ENCODE results near the gene NEGR1. TPM values are rescaled to one million over a fixed set of nuclear protein-coding genes. Genes with fewer than 3 reads are reported as not detected.

Gene NEGR1
- total RNA-seq, 2 experiments from 2014 or later = not detected

DNA sequence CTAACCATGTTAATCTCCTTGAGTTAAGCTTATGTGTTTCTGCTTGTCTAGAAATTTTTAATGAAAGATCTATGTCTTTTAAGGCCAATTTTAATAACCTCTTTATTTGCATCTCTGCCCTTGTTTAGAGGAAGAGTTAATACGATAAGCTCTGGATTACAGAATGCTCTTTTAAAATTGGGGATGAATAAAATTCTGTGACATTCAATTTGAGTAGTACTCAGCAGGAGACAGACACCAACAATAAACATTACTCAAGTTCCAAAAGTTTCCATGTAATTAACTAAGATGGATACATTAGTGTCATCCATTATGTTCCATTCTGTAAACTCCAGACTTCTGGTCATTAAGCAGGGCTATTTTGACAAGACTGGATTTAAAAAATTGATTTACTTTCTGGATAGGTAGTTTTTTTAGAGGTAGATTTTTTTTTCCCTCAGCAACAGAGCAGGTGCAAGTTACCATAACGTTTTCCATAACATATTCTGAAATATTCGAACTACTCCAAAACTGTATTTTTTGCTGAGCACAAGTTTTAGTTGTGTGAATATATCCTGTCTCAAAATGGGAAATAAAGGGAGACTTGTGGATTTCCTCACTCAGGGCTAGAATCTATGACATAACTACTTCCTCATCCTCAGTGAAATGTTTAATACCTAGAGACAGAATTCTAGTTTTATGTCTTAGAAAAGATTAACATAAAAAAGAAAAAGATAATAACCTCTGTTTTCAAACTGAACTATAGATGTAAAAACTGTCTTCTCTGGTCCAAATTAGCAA lies 221.7 kb downstream of the NEGR1 start:
- no peaks in the 10 kb centered on the region for H3K36me3 ChIP-seq (ENCODE audit: insufficient read depth, low read length)
- no peaks in the 10 kb centered on the region for H3K9me2 ChIP-seq (ENCODE audit: insufficient read depth, low read length)
- intact Hi-C loops (cut with micrococcal nuclease; ENCODE audit: unreplicated experiment) = no loop called here
- POLR2A ChIA-PET = no interaction called here
- H3K79me2 ChIP-seq (ENCODE audit: insufficient read depth, low read depth, low read length) = no peaks in the 10 kb centered on the region
- no peaks in the 10 kb centered on the region for H3K4me1 ChIP-seq (ENCODE audit: insufficient read depth, low read length, poor library complexity, severe bottlenecking)
- H3K4me2 ChIP-seq (ENCODE audit: low read length) = no peak overlapping the region
- no peak overlapping the region for H3K4me3 ChIP-seq (ENCODE audit: low read depth, low read length, poor library complexity, severe bottlenecking)
- TF ChIP-seq, protein P1, sequence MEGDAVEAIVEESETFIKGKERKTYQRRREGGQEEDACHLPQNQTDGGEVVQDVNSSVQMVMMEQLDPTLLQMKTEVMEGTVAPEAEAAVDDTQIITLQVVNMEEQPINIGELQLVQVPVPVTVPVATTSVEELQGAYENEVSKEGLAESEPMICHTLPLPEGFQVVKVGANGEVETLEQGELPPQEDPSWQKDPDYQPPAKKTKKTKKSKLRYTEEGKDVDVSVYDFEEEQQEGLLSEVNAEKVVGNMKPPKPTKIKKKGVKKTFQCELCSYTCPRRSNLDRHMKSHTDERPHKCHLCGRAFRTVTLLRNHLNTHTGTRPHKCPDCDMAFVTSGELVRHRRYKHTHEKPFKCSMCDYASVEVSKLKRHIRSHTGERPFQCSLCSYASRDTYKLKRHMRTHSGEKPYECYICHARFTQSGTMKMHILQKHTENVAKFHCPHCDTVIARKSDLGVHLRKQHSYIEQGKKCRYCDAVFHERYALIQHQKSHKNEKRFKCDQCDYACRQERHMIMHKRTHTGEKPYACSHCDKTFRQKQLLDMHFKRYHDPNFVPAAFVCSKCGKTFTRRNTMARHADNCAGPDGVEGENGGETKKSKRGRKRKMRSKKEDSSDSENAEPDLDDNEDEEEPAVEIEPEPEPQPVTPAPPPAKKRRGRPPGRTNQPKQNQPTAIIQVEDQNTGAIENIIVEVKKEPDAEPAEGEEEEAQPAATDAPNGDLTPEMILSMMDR (conservative IDR thresholded peaks at IDR 0.05; ENCODE audit: low read length) = no peak
- no peak for TF ChIP-seq EZH2phosphoT487 (IDR thresholded peaks at IDR 0.05; ENCODE audit: borderline replicate concordance, low read depth, low read length)
- H2AFZ ChIP-seq (ENCODE audit: low read length) = no peak overlapping the region
- no TSS peak for BruUV-seq (replicated peaks)
- H3K27ac ChIP-seq (ENCODE audit: low read depth, low read length, poor library complexity, severe bottlenecking) = no peak overlapping the region
- CTCF ChIA-PET (ENCODE audit: unreplicated experiment) = no interaction called here
- DNase-seq (ENCODE audit: low spot score) = no peak
- H4K20me1 ChIP-seq (ENCODE audit: insufficient read depth, low read length) = no peaks in the 10 kb centered on the region
- no peaks in the 10 kb centered on the region for H3K9me3 ChIP-seq (ENCODE audit: low read length)

DNA sequence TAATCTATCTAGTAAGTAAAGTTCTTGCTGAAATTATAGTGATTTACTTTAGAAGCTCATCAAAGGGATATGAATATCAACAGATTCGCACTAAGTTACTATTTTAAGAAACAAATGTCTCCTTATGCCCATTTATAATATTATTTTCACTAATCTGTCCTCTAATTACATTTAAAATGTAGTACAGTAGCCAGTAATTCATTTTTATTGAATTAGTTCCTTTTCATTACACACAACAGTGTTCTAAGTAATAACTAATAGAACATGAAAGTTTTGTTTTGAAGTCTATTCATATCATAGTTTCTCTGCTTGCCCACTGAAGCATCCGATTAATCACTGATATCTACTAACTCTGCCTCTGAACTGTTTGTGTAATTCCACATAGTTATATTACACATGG lies 225.8 kb downstream of the NEGR1 start:
- no peak for DNase-seq (ENCODE audit: low spot score)
- intact Hi-C loops (cut with micrococcal nuclease; ENCODE audit: unreplicated experiment) = no loop called here
- no peaks in the 10 kb centered on the region for H3K4me1 ChIP-seq (ENCODE audit: insufficient read depth, low read length, poor library complexity, severe bottlenecking)
- ChIA-PET POLR2A (interaction anchor here (0.5 to 0.8 kb wide), 2 partner anchors 13 to 137 kb away, joined by 3 to 4 read pairs; no protein-coding TSS in a partner anchor), CTCF (ENCODE audit: unreplicated experiment) (no interaction called here)
- H3K9me3 ChIP-seq (ENCODE audit: low read length) = no peaks in the 10 kb centered on the region
- no peak overlapping the region for H3K27ac ChIP-seq (ENCODE audit: low read depth, low read length, poor library complexity, severe bottlenecking)
- H3K79me2 ChIP-seq (ENCODE audit: insufficient read depth, low read depth, low read length) = no peaks in the 10 kb centered on the region
- H3K4me2 ChIP-seq (ENCODE audit: low read length) = no peak overlapping the region
- TF ChIP-seq EZH2phosphoT487 (IDR thresholded peaks at IDR 0.05; ENCODE audit: borderline replicate concordance, low read depth, low read length) = no peak
- H2AFZ ChIP-seq (ENCODE audit: low read length) = no peak overlapping the region
- no peaks in the 10 kb centered on the region for H3K9me2 ChIP-seq (ENCODE audit: insufficient read depth, low read length)
- no peak overlapping the region for H3K4me3 ChIP-seq (ENCODE audit: low read depth, low read length, poor library complexity, severe bottlenecking)
- H4K20me1 ChIP-seq (ENCODE audit: insufficient read depth, low read length) = no peaks in the 10 kb centered on the region
- H3K36me3 ChIP-seq (ENCODE audit: insufficient read depth, low read length) = no peaks in the 10 kb centered on the region
- BruUV-seq (replicated peaks) = no TSS peak

DNA sequence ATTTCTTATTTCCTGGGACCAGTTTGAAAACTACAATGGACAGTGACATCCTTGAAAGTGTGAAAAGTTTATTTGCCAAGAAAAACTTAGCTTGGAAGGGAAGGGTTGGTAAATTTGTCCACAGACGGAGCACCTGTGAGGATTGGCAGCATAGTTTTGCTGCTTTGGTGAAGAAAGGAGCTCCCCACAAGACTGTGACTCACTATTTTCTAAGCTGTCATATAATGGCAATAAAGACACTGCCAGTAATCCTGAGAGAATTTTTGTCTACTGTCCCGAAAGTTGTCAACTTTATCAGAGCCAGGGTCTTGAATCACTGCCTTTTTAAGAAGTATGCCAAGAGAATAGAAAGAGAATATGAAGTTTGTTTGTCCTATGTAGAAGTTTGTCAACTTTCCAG lies 230.8 kb downstream of the NEGR1 start:
- intact Hi-C loops (cut with micrococcal nuclease; ENCODE audit: unreplicated experiment) = no loop called here
- no peaks in the 10 kb centered on the region for H3K79me2 ChIP-seq (ENCODE audit: insufficient read depth, low read depth, low read length)
- no peaks in the 10 kb centered on the region for H3K36me3 ChIP-seq (ENCODE audit: insufficient read depth, low read length)
- no peak overlapping the region for H3K27ac ChIP-seq (ENCODE audit: low read depth, low read length, poor library complexity, severe bottlenecking)
- no peak overlapping the region for H3K4me3 ChIP-seq (ENCODE audit: low read depth, low read length, poor library complexity, severe bottlenecking)
- no peaks in the 10 kb centered on the region for H3K9me2 ChIP-seq (ENCODE audit: insufficient read depth, low read length)
- H2AFZ ChIP-seq (ENCODE audit: low read length) = no peak overlapping the region
- ChIA-PET CTCF (ENCODE audit: unreplicated experiment) (no interaction called here), POLR2A (no interaction called here)
- no peak for TF ChIP-seq EZH2phosphoT487 (IDR thresholded peaks at IDR 0.05; ENCODE audit: borderline replicate concordance, low read depth, low read length)
- TF ChIP-seq, protein P1 (conservative IDR thresholded peaks at IDR 0.05; ENCODE audit: low read length) = no peak
- no peaks in the 10 kb centered on the region for H3K4me1 ChIP-seq (ENCODE audit: insufficient read depth, low read length, poor library complexity, severe bottlenecking)
- no peaks in the 10 kb centered on the region for H4K20me1 ChIP-seq (ENCODE audit: insufficient read depth, low read length)
- no peak overlapping the region for H3K4me2 ChIP-seq (ENCODE audit: low read length)
- BruUV-seq (replicated peaks) = no TSS peak
- no peaks in the 10 kb centered on the region for H3K9me3 ChIP-seq (ENCODE audit: low read length)
- no peak for DNase-seq (ENCODE audit: low spot score)

All from OCI-LY7 (cell line).